Measurements from ENCODE around the gene DAP3.
A peak's percentile ranks its signal among the peaks of the same experiment; 100 is the strongest.
"Not testable (repeated sequence)": the region's sequence is repeated elsewhere in the genome, so short reads cannot be mapped to it uniquely, and the experiment has no call there.

DAP3 gene

GRCh38 chr1:155695072-155695471, 6.2 kb downstream of the DAP3 start:
- DNase-seq, result no peak
- Mint-ChIP-seq H3K4me1 (ENCODE audit: low read depth in 2 of 2) (peaks cover 37 to 66% of the 10 kb centered on the region in 2 donors), H3K36me3 (ENCODE audit: insufficient read depth) (peaks cover 10% of the 10 kb centered on the region), H3K27me3 (no peaks in the 10 kb centered on the region), H3K27ac (no peak overlapping the region), H3K9me3 (no peaks in the 10 kb centered on the region), H3K4me3 (no peak overlapping the region)
- ATAC-seq (replicated peaks), result no peak

DNA sequence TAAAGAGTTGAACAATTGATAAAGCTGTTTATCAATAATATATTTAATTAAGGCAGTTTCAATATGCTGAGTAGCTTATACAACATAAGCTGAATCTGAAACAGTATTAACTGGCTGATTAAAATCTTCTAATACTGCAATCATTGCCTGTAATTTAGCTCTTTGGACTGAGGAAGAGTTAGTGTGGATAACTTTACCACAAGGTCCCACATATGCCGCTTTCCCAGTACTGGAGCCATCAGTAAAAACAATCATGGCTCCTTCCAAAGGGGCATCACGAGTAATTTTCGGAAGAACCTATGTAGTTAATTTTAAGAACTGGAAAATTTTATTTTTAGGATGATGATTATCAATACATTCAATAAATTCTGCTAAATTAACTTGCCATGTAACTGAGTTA, 6.7 kb downstream of the DAP3 start:
- Mint-ChIP-seq H3K36me3 (ENCODE audit: insufficient read depth) (peaks cover 7% of the 10 kb centered on the region), H3K9me3 (no peaks in the 10 kb centered on the region), H3K4me3 (no peak overlapping the region), H3K27ac (peak overlapping the region in 1 of 2 donors; percentile 22), H3K4me1 (ENCODE audit: low read depth in 2 of 2) (peaks cover 34 to 61% of the 10 kb centered on the region in 2 donors), H3K27me3 (no peaks in the 10 kb centered on the region)
- ATAC-seq (replicated peaks) (no peak), DNase-seq (no peak)

DNA sequence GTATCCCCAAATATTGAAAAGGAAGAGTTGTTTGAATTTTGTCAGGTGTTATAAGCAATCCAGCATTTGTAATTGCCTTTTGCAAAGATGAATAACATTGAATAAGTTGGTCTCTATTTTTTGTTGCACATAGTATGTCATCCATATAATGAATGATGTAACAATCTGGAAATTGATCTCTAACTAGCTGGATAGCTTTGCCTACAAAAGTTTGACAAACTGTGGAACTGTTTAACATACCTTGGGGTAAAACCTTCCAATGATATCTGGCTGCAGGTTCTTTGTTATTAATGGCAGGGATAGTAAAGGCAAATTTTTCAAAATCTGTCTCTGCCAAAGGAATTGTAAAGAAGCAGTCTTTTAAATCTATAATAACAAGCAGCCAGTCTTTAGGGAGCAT, 7.6 kb downstream of the DAP3 start:
- Mint-ChIP-seq H3K4me3 (no peak overlapping the region), H3K4me1 (ENCODE audit: low read depth in 2 of 2) (peaks cover 31 to 53% of the 10 kb centered on the region in 2 donors), H3K9me3 (no peaks in the 10 kb centered on the region), H3K36me3 (ENCODE audit: insufficient read depth) (no peaks in the 10 kb centered on the region), H3K27me3 (no peaks in the 10 kb centered on the region), H3K27ac (peak overlapping the region in 1 of 2 donors; percentile 22)
- DNase-seq (no peak), ATAC-seq (replicated peaks) (no peak)

DNA sequence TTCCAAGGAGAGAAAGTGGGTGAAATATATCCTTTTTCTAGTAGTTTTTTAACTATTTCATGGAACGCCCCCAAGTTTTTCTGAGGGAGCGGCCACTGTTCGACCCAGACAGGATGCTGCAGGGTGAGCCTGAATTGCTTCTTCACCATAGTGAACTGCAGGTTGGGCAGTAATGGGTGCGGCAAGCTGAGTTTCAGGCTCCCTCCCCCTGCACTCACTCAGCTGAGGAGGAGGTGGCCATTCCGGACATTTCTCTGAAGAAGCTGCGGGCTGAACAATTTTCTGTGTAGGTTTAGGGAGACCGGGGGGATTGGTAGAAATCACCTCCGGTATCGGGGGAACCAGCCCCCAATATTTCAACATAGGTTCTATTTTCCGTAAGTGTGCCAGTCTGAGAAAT, 8.2 kb downstream of the DAP3 start:
- peaks cover 27 to 50% of the 10 kb centered on the region in 2 donors for H3K4me1 Mint-ChIP-seq (ENCODE audit: low read depth in 2 of 2)
- no peaks in the 10 kb centered on the region for H3K36me3 Mint-ChIP-seq (ENCODE audit: insufficient read depth)

DNA sequence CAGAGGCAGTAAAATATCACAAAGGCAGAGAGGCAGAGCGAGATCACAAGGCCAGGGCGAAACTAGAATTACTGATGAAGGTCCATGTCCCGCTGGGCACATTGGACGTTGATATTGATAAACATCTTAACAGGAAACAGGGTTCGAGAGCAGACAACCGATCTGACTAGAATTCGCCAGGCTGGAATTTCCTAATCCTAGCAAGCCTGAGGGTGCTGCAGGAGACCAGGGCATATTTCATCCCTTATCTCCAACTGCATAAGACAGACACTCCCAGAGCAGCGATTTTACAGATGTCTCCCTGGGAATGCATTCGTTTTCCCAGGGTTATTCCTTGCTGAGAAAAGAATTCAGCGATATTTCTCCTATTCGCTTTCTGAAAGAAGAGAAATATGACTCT, 8.7 kb downstream of the DAP3 start:
- ATAC-seq (replicated peaks); H3K9me3 Mint-ChIP-seq; H3K27me3 Mint-ChIP-seq; H3K36me3 Mint-ChIP-seq (ENCODE audit: insufficient read depth); H3K4me3 Mint-ChIP-seq; DNase-seq: not testable (repeated sequence)
- peak overlapping the region in 1 of 2 donors; percentile 58 for H3K27ac Mint-ChIP-seq
- peaks cover 26 to 48% of the 10 kb centered on the region in 2 donors for H3K4me1 Mint-ChIP-seq (ENCODE audit: low read depth in 2 of 2)

More for the DNA sequence above, 8.2 kb downstream of the DAP3 start:
- H3K27ac Mint-ChIP-seq, result peak overlapping the region in 1 of 2 donors; percentile 58
- no peaks in the 10 kb centered on the region for H3K9me3 Mint-ChIP-seq
- H3K4me3 Mint-ChIP-seq, result no peak overlapping the region
- no peaks in the 10 kb centered on the region for H3K27me3 Mint-ChIP-seq
- DNase-seq, result no peak
- ATAC-seq (replicated peaks), result no peak

DNA sequence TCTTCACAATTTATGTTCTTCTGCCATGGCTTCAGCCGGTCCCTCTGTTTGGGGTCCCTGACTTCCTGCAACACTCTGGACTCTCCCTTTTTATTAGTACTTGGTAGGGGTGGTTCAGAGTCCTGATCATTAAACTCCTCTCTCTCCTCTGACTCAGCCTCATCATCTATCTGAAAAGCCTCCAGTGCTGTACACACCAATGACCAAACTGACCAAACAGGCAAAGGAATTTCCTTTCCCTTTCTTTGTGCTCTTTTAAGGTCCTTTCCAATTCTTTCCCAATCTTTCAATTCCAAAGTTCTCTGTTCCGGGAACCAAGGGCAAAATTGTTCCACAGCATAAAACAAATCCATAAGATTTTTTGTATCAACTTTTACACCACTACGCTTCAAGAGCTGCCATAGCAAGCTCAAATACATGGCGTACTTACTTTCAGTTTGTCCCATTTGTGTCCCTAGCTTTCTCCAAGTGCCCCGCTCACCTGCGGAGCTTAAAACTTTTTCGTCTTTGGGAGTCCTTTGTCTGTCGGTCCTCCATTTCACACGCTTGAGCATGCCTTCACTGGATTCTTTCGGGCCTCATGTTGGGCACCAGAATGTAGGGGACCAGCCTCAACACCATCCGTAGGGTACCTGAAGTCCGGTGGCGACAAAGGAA, 9.6 kb downstream of the DAP3 start:
- H3K9me3 Mint-ChIP-seq, result no peaks in the 10 kb centered on the region
- peaks cover 26 to 51% of the 10 kb centered on the region in 2 donors for H3K4me1 Mint-ChIP-seq (ENCODE audit: low read depth in 2 of 2)
- no peaks in the 10 kb centered on the region for H3K27me3 Mint-ChIP-seq
- ATAC-seq (replicated peaks), result no peak
- no peak for DNase-seq
- no peak overlapping the region for H3K4me3 Mint-ChIP-seq
- no peaks in the 10 kb centered on the region for H3K36me3 Mint-ChIP-seq (ENCODE audit: insufficient read depth)
- no peak overlapping the region for H3K27ac Mint-ChIP-seq

GRCh38 chr1:155699062-155699461, 10.2 kb downstream of the DAP3 start:
- not testable (repeated sequence) for H3K36me3 Mint-ChIP-seq (ENCODE audit: insufficient read depth); H3K27me3 Mint-ChIP-seq; DNase-seq; H3K27ac Mint-ChIP-seq; ATAC-seq (replicated peaks); H3K9me3 Mint-ChIP-seq; H3K4me3 Mint-ChIP-seq
- H3K4me1 Mint-ChIP-seq (ENCODE audit: low read depth in 2 of 2), result peaks cover 28 to 53% of the 10 kb centered on the region in 2 donors

GRCh38 chr1:155701675-155702074, 12.8 kb downstream of the DAP3 start:
- peaks cover 25 to 37% of the 10 kb centered on the region in 2 donors for H3K4me1 Mint-ChIP-seq (ENCODE audit: low read depth in 2 of 2)
- not testable (repeated sequence) for H3K4me3 Mint-ChIP-seq; ATAC-seq (replicated peaks); H3K36me3 Mint-ChIP-seq (ENCODE audit: insufficient read depth); H3K9me3 Mint-ChIP-seq; H3K27me3 Mint-ChIP-seq; DNase-seq; H3K27ac Mint-ChIP-seq

DNA sequence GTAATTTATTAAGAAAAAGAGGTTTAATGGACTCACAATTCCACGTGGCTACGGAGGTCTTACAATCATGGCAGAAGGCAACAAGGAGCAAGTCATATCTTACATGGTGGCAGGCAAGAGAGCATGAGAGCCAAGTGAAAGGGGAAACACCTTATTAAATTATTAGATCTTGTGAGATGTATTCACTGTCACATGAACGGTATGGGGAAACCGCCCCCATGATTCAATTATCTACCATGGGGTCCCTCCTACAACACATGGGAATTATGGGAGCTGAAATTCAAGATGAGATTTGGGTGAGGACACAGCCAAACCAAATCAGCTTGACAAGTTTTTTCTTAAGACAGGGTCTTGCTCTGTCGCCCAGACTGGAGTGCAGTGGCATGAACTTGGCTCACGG, 14.3 kb downstream of the DAP3 start:
- no peak for DNase-seq
- no peaks in the 10 kb centered on the region for H3K36me3 Mint-ChIP-seq (ENCODE audit: insufficient read depth)
- peak overlapping the region in 1 of 2 donors; percentile 46 for H3K27ac Mint-ChIP-seq
- no peaks in the 10 kb centered on the region for H3K9me3 Mint-ChIP-seq
- H3K4me3 Mint-ChIP-seq, result no peak overlapping the region
- H3K27me3 Mint-ChIP-seq, result no peaks in the 10 kb centered on the region
- peaks cover 25 to 41% of the 10 kb centered on the region in 2 donors for H3K4me1 Mint-ChIP-seq (ENCODE audit: low read depth in 2 of 2)
- no peak for ATAC-seq (replicated peaks)

GRCh38 chr1:155704414-155704813, 15.5 kb downstream of the DAP3 start:
- H3K27me3 Mint-ChIP-seq; ATAC-seq (replicated peaks); H3K9me3 Mint-ChIP-seq; DNase-seq; H3K4me3 Mint-ChIP-seq; H3K36me3 Mint-ChIP-seq (ENCODE audit: insufficient read depth): not testable (repeated sequence)
- peak overlapping the region in 1 of 2 donors; percentile 57 for H3K27ac Mint-ChIP-seq
- peaks cover 21 to 39% of the 10 kb centered on the region in 2 donors for H3K4me1 Mint-ChIP-seq (ENCODE audit: low read depth in 2 of 2)

- H3K27ac Mint-ChIP-seq, result peak overlapping the region in 1 of 2 donors; percentile 69
Observed at GRCh38 chr1:155706139-155706538, 17.2 kb downstream of the DAP3 start.

DNA sequence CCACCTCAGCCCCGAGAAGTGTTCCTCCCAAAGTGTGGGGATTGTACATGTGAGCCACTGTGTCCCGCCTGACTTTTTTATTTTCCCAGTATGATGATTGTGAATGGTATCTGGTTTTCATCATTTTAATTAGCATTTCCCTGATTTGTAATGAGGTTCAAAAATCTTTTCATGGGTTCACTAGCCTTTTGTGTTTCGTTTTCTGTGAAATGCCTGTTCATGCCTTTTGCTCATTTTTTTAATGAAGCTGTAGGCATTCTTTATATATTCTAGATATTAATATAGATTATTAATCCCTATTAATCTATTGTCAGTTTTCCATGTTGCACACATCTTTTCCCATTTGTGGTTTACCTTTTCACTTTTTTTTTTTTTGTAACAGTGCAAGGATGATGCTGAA, 20.5 kb downstream of the DAP3 start:
- H3K9me3 Mint-ChIP-seq, result no peaks in the 10 kb centered on the region
- ATAC-seq (replicated peaks), result no peak
- H3K36me3 Mint-ChIP-seq (ENCODE audit: insufficient read depth), result peaks cover 17% of the 10 kb centered on the region
- no peak overlapping the region for H3K4me3 Mint-ChIP-seq
- no peak overlapping the region for H3K27ac Mint-ChIP-seq
- H3K27me3 Mint-ChIP-seq, result no peaks in the 10 kb centered on the region
- H3K4me1 Mint-ChIP-seq (ENCODE audit: low read depth in 2 of 2), result peaks cover 10 to 23% of the 10 kb centered on the region in 2 donors
- no peak for DNase-seq

More at GRCh38 chr1:155706139-155706538, 17.2 kb downstream of the DAP3 start:
- Mint-ChIP-seq H3K9me3 (no peaks in the 10 kb centered on the region), H3K4me3 (no peak overlapping the region), H3K27me3 (no peaks in the 10 kb centered on the region), H3K36me3 (ENCODE audit: insufficient read depth) (peaks cover 8% of the 10 kb centered on the region), H3K4me1 (ENCODE audit: low read depth in 2 of 2) (peaks cover 18 to 40% of the 10 kb centered on the region in 2 donors)
- ATAC-seq (replicated peaks), result no peak
- DNase-seq, result no peak

GRCh38 chr1:155711457-155711856, 22.6 kb downstream of the DAP3 start:
- H3K9me3 Mint-ChIP-seq; ATAC-seq (replicated peaks); DNase-seq; H3K27me3 Mint-ChIP-seq; H3K4me3 Mint-ChIP-seq; H3K27ac Mint-ChIP-seq: not testable (repeated sequence)
- peaks cover 5 to 16% of the 10 kb centered on the region in 2 donors for H3K4me1 Mint-ChIP-seq (ENCODE audit: low read depth in 2 of 2)
- H3K36me3 Mint-ChIP-seq (ENCODE audit: insufficient read depth), result peaks cover 25% of the 10 kb centered on the region

GRCh38 chr1:155712636-155713035, 23.7 kb downstream of the DAP3 start:
- H3K27ac Mint-ChIP-seq; H3K9me3 Mint-ChIP-seq; H3K4me3 Mint-ChIP-seq; ATAC-seq (replicated peaks); H3K27me3 Mint-ChIP-seq; DNase-seq: not testable (repeated sequence)
- H3K36me3 Mint-ChIP-seq (ENCODE audit: insufficient read depth), result peaks cover 25% of the 10 kb centered on the region
- H3K4me1 Mint-ChIP-seq (ENCODE audit: low read depth in 2 of 2), result peaks cover 3 to 13% of the 10 kb centered on the region in 2 donors

All from effector memory CD8-positive, alpha-beta T cell (primary cell).